SK-N-SH (cell line): ENCODE measurements around the gene ZCCHC14.

Source experiments
- CTCF ChIP-seq: fragments of 200-600 bp; sonication (generic); IDR thresholded peaks from 2 replicates; pipeline ENCODE4 v1.6.1; 2017; ENCODE audit warnings: antibody characterized with exemption, mild to moderate bottlenecking, moderate library complexity
- EP300 ChIP-seq, 2 experiments: IDR thresholded peaks; 2 replicates each; pipeline versions ENCODE4 v1.4.0 to v1.6.1; 2012; ENCODE audit warnings: borderline replicate concordance in 1 of 2, low read depth in 1 of 2, low read length in 1 of 2
- GATA2 ChIP-seq: sonication (generic); formaldehyde crosslinking; IDR thresholded peaks from 2 replicates; pipeline ENCODE4 v1.5.0; 2020; ENCODE audit warnings: mild to moderate bottlenecking, missing genetic modification reagents
- POLR2AphosphoS5 ChIP-seq: IDR thresholded peaks from 2 replicates; pipeline ENCODE4 v1.6.1; 2012; ENCODE audit warnings: low read depth, low read length
- YY1 ChIP-seq: IDR thresholded peaks from 2 replicates; pipeline ENCODE4 v1.4.0; 2012; ENCODE audit warnings: low read depth, mild to moderate bottlenecking
- TF ChIP-seq, protein P1 (sequence below): IDR thresholded peaks from 2 replicates; pipeline ENCODE4 v1.4.0; 2012; ENCODE audit warnings: low read depth, borderline replicate concordance

- TF ChIP-seq CTCF (no peak), EP300 (IDR thresholded peaks at IDR 0.05; ENCODE audit: borderline replicate concordance in 1 of 2, low read depth in 1 of 2, low read length in 1 of 2) (no peak), POLR2AphosphoS5 (no peak), YY1 (no peak), GATA2 (CRISPR knock-in tag) (no peak)
- TF ChIP-seq, protein P1, sequence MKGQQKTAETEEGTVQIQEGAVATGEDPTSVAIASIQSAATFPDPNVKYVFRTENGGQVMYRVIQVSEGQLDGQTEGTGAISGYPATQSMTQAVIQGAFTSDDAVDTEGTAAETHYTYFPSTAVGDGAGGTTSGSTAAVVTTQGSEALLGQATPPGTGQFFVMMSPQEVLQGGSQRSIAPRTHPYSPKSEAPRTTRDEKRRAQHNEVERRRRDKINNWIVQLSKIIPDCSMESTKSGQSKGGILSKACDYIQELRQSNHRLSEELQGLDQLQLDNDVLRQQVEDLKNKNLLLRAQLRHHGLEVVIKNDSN: no peak
Measured at GRCh38 chr16:87446479-87446878, 46.3 kb downstream of the ZCCHC14 start.
